GM19372 (cell line): ENCODE measurements around the gene ISOC2.
"Not testable (repeated sequence)": the region's sequence is repeated elsewhere in the genome, so short reads cannot be mapped to it uniquely, and the experiment has no call there.

Experiments used
- ATAC-seq: cut with Tn5 transposase; IDR thresholded peaks from one replicate; pipeline ENCODE4 v1.9.1; 2021; ENCODE audit warnings: mild to moderate bottlenecking, low read depth, moderate library complexity; ENCODE audit not compliant: unreplicated experiment

ISOC2 gene, protein sequence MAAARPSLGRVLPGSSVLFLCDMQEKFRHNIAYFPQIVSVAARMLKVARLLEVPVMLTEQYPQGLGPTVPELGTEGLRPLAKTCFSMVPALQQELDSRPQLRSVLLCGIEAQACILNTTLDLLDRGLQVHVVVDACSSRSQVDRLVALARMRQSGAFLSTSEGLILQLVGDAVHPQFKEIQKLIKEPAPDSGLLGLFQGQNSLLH

DNA sequence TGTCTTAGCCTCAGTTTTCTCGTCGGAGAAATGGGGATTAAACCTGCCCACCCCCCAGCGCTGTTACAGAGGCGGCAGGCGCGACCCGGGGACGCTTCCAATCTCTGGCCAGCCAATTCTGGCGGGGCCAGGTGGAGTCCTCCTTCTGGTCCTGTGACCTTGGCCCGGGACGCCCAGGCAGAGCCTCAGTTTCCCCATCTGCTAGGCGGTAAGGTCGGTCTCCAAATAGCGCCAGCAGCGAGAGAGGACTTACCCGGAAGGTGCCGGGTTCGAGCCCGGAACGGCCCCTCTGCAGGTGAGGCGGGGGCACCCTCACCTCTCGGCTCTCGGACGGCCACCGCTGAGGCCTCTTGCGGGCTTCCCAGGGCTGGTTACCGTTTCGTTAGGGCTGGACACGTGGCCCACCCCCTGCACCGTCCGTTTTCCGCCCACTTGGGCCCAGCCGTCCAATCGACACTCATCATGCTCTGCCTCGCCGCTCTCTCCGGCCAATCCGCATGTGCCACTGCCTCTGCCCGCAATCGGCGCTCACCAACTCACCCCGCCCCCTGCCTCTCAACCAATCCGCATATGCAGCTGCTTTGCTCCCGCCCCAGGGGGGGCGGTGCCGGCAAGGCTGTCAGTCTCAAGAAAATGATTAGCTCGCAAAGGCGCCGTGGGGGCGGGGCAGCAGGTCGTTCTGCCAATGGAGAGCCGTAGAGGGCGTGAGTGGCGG, at the start of gene ISOC2:
ISOC2 (minus strand) TSS at position 384 of the 715 bp plus-strand sequence. CDS start 5,156 bp downstream, outside the sequence.
- ATAC-seq: peak; percentile 89

DNA sequence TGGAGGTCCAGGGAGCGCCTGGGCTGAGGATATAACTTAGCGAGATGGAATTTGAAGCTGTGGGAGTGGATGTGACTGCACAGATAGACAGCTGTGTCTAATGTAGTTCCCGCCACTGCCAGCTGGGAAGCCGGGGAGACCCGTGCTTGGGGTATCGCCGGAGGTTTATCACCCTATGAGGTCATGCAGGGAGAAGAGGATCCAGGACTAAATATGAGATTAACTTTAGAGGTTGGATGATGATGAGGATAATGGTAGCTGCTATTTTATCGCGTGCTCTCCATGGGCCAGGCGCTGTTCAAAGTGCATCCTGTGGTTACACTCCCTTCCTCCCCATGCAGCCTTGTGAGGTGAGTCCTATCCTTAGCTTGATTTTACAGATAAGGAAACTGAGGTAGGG, 46.7 kb upstream of the ISOC2 start:
- ATAC-seq: no peak

DNA sequence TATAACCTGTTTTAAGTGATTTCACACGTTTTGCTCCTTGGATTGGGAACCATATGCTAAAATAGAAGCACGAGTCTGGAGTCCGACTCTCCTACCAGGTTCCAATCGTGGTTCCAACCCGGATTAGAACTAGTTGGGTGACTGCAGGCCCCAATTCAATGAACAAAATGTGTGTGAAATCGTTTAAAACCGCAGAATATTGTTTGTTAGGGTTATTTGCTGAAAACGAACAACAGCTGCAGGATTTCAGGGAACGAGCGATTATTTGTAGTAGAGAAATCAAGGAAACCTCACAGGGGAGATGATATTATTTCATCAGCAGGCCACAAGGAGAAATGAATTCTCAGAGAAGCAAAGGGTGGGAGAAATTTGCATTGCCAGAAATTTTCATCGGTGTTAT, 43.5 kb upstream of the ISOC2 start:
- no peak for ATAC-seq

DNA sequence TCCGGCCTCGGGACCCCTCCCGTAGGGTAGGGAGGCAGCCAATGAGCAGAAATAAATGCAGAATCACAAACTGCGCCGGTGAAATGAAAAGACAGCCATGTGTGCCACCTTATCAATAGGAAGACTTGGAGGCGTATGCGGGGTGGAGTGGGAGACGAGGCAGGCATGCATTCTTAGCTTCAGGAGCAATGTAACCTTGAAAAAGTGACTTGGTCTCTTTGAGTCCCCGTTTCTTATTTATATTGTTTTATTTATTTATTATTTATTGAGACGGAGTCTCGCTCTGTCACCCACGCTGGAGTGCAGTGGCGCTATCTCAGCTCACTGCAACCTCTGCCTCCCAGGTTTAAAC, 42.8 kb upstream of the ISOC2 start:
- ATAC-seq: no peak

DNA sequence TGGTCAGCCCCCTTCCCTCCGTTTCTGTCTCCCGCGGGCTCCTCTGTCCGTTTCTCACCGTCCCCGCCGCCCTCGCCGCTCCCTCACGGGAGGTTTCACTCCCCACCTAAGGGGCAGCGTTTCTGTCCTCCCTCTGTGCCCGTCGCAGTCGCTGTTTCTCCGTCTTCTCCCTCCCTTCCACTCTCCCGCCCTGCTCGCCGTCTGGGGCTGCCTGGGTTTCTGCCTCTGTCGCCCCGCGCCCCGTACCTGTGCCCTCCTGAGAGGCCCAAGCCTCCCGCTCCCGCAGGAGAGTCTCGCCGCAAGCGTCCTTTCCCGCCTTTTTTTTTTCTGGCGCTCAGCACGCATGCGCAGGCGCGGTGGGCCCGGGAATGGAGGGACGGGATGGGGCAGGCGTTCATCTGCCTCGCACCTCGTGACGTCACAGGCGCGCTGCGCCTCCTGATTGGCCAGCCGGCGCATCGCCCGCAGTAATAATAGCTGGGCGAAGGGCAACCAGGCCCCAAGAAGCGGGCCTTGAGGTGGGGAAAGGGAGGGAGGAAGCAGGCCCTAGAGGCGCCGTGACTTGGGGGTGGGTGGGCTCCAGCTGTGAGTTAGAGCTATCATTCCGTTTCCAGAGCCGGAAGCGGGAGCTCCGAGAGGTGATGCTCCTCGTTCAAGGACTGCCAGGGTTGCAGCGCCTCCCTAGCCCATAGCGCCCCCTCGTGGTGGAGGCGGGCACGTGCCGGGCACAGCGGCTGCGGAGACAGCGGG, 42.2 kb upstream of the ISOC2 start:
- peak; percentile 88 for ATAC-seq

DNA sequence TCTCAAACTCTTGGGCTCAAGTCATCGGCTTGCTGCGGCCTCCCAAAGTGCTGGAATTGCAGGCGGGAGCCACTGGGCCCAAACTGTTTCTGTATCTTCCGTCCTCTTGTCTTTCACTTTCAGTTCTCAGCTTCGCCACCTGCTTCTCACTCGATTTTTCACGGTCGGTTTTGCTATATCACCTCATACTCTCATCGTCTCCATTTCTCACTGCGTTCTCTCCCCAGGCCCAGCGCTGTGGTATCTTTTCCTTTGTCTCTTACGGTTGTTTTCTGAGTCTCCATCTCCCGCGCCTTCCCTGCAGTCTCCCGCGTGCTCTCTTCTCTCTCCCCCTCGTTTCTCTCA, 41.7 kb upstream of the ISOC2 start:
- no peak for ATAC-seq

DNA sequence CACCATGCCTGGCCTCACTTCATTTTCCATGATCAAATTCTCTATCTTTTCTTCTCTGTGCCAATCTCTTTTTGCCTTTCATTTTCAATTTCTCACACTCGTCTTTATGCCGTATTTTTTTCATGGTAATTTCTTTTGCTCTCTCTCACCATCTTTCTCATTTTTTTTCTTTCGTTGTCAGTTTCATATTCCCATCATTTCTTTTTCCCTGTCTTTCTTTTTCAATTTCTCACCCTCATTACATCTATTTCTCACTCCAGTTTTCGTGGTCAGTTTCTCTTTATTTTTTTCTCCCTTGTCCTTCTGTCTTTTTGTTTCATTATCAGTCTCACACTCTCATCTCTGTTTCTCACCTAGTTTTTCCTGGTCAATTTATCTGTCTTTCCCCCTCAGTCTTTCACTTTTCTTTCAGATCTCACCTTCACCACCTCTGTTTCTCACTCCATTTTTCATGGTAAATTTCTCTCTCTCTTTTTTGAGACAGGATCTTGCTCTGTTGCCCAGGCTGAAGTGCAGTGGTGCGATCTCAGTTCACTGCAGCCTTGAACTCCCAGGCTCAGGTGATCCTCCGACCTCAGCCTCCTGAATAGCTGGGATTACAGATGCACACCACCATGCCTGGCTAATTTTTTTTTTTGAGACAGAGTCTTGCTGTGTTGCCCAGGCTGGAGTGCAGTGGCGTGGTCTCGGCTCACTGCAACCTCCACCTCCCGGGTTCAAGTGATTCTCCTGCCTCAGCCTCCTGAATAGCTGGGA, 40.9 kb upstream of the ISOC2 start:
- ATAC-seq: no peak

DNA sequence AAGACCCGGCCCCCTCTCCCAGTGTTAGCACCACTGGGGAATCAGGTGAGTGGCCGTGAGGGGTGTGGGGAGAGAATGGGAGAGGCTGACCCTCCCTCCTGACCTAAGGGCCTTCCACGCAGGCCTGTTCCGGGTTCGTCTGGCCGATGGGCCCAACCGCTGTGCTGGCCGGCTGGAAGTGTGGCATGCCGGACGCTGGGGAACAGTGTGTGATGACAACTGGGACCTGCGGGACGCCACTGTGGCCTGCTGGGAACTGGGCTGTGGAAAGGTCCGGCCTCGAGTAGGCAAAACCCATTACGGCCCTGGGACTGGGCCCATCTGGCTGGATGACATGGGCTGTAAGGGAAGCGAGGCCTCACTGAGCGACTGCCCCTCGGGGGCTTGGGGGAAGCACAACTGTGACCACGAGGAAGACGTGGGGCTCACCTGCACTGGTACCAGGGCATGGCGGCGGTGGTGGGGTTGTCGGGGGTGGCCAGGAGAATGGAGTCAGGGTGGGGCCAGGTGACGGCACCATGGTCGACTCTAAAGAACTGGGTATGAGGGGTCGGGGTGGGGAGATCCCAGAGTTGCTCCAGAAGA, 39.0 kb upstream of the ISOC2 start:
- ATAC-seq: no peak

DNA sequence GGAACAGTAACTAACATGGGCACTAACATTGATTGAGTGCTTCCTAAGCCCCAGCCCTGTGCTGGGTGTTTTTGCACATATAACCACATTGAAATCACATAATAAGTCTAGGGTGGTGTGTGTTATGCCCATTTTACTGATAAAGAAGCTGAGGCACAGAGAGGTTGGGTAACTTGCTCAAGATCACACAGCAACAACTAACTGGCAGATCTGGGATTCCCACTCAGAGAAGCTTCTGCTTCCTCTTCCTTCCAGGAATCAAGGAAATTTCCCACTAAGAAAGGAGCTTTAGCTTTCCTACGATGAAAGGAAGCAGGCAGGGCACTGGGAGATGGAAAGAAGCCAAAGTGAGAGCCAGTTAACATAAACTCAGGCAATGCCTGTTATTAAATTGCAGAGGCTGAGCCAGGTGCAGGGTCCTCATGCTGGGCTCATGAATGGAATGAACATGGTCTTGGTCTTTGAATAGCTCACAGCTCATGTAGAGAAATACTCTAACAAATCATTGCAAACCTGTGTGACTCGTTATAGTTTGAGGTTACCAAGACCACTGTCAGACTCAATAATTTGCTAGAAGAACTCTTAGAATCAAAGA, 36.9 kb upstream of the ISOC2 start:
- ATAC-seq: no peak

DNA sequence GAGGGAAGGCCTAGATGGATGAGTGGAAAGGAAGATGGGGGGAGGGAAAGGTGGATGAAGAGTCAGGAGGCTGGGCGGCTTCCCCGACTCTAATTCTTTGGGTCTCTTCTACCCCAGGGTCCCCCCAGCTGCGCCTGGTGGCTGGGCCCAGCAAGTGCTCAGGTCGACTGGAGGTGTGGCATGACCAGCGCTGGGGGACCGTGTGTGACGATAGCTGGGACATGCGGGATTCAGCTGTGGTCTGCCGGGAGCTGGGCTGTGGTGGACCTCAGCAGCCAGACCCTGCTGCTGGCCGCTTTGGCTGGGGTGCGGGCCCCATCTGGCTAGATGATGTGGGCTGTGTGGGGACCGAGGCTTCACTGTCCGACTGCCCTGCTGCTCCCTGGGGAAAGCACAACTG, 36.3 kb upstream of the ISOC2 start:
- no peak for ATAC-seq

DNA sequence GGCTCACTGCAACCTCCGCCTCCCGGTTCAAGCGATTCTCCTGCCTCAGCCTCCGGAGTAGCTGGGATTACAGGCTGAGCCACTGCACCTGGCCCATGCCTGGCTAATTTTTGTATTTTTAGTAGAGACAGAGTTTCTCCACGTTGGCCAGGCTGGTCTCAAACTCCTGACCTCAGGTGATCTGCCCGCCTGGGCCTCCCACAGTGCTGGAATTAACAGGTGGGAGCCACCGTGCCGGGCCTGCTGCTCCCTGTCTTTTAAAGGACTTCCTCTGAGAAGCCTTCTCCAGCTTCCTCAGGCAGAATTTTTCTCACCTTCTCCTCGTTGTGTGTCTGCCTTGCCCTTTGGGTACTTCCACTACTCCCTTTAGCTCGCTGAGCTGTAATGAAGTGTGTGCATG, 35.4 kb upstream of the ISOC2 start:
- ATAC-seq: not testable (repeated sequence)

DNA sequence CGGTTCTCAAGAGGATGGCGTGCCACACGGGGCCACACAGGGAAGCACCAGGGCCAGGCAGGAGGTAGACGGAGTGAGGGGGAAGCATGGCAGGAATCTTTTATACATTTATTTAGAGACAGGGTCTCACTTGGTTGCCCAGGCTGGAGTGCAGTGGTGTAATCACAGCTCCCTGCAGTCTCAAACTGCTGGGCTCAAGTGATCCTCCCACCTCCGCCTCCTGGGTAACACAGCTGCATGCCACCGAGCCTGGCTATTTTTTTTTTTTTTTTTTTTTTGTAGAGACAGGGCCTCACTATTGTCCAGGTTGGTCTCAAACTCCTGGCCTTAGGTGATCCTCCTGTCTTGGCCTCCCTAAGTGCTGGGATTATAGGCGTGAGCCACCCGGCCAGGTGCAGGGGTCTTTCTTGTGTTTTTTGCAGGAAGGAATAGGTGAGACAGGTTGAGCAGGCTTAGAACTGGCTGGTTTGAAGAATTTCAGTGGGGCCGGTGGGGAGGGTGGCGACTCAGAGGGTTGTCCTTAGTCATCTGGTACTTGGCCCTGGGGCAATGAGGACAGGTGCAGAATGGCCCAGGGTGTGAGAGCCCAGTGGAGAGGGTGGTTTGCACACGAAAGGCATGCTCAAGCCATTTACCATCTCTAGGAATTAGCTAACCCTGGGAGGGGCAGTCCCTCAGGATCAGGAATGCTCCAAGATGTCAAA, 34.4 kb upstream of the ISOC2 start:
- ATAC-seq: no peak

DNA sequence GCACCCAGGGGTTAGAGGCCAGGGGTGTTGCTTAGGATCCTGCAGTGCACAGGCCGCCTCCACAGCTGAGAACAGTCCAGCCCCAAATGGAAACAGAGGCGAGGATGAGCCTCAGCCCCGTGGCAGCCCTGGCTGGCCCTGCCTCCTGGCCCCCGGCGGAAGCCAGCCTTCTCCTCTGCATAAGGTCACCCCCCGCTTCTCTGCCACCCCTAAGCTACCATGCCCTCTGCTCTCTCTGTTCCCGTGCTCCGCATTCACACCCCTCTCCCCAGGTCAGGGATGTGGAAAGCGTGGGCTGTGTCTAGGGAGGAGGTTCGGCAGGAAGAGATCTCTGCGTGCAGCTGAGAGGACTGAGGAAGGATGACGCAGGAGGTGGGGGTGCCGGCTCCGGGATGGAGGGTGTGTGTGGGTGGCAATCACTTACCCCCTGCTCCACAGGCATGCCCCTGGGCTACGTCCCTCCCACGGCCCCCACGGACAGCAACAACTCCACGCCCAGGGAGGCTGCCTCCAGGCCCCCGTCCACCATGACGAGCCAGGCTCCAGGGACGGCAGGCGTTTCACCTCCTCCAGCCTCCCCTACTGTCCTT, 32.8 kb upstream of the ISOC2 start:
- ATAC-seq: no peak

DNA sequence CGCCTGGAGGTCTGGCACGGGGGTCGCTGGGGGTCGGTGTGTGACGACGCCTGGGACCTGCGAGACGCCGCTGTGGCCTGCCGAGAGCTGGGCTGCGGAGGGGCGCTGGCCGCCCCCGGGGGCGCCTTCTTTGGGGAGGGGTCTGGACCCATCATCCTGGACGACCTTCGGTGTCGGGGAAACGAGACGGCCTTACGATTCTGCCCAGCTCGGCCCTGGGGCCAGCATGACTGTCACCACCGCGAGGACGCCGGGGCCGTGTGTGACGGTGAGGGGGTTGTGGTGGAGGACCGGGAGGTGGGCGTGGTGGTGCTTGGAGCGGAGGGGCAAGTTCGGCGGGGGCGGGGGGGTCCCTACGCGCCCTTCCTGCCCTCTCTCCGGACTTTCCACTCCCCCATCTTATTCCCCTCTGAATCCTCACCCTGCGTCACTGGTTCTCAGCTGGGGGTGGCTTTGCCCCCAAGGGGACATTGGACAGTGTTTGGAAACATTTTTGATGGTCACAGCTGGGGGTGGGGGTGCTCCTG, 32.3 kb upstream of the ISOC2 start:
- no peak for ATAC-seq

DNA sequence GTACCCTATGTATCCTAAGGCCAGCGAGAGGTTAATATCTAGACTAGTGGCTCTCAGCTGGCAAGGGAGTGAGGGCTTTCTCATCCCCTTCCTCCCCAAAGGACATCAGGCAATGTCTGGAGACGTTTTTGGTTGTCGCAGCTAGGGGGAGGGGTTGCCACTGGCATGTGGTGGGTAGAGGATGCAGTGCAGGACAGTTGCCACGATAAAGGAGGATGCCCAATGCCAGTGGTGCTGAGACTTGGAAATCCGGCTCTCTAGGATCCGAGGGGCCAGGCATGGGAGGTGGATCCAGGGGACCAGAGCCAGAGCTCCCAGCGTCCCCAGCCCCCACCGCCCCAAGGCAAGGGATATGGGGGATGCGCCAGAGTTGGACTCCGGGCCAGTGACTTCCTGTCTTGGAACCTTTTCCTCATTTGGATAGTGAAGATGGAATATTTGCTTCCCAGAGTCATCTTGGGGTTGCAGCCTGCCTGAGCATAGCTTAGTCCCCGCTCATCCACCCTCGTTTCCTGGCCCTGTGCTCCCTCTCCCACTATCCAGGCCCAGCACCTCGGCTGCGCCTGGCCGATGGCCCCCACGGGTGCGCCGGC, 31.7 kb upstream of the ISOC2 start:
- no peak for ATAC-seq

DNA sequence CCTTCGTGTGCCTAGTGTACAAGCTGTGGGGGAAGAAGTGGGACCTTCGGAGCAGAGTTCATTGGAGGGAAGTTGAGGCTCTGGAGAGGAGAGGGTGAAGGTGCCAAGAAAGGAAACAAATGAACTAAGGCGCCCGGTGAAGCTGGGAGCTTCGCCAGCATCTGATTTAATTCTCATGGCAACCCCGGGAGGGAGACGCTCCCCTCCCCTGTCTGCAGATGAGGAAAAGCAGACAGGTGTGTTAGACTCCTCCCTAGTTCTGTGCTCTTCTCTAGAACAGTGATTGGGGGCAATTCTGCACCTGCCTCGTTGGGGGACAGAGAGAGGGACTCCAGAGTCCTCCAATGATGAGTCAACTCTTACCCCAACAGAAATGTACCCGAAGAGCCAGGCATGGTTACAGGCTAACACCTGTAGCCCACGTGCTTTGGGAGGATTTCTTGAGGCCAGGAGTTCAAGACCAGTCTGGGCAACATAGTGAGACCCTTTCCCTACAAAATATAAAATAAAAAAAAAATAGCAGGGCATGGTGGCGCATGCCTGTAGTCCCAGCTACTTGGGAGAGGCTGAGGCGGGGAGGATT, 31.0 kb upstream of the ISOC2 start:
- ATAC-seq: no peak

DNA sequence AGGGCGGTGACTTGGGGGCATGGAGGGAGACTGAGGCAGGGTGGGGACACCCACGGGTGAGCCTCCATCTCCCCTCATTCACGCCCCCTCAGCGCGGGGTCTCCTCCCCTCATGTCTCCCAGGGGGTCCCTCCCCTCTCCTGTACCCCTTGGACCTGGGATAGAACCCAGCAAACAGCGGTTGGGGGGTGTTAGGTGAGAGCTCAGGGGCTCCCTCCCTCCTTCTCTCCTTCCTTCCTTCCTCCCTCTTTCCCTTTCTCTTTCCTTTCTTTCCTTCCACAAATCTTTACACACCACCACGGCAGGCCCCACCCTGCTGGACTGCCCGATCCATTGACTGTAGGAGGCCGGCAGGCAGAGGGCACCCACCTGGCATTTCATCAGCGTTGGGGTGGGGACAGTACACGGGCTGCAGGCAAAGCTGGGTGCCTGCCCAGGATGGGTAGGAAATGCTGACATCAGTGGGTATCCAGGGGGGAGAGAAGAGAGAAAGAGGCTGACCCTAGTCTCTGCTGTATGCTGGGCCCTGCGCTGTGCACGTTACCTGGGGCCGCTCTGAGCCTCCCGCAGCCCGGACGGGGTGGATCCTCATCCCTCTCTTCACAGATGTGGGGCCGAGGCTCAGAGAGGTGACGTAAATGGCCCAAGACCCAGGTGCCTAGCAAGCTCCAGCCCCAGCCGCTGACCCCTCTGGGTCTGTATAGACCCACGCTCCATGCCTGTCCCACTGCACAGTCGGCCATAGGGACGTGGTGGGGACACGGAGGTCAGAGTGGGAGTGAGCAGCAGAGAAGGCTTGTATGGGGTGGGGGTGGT, 30.3 kb upstream of the ISOC2 start:
- no peak for ATAC-seq
